HepG2 (cell line): ENCODE measurements around the gene WDFY1. TPM values are rescaled to one million over a fixed set of nuclear protein-coding genes. Genes with fewer than 3 reads are reported as not detected.

ENCODE experiments used
- ADNP ChIP-seq: sonication (generic); formaldehyde crosslinking; IDR thresholded peaks from 2 replicates; pipeline ENCODE4 v1.4.0; 2020; ENCODE audit warnings: missing genetic modification reagents
- ARID2 ChIP-seq: sonication (generic); formaldehyde crosslinking; IDR thresholded peaks from 2 replicates; pipeline ENCODE4 v1.8.1; 2022; ENCODE audit warnings: mild to moderate bottlenecking, missing genetic modification reagents, borderline replicate concordance
- BRD4 ChIP-seq: sonication (generic); formaldehyde crosslinking; IDR thresholded peaks from 2 replicates; pipeline ENCODE4 v1.4.0; 2020; ENCODE audit warnings: missing genetic modification reagents
- EED ChIP-seq: sonication (generic); formaldehyde crosslinking; IDR thresholded peaks from 2 replicates; pipeline ENCODE4 v1.5.0; 2020; ENCODE audit warnings: mild to moderate bottlenecking, missing genetic modification reagents
- GABPB1 ChIP-seq: IDR thresholded peaks from 2 replicates; pipeline ENCODE4 v1.6.1; 2016; ENCODE audit warnings: mild to moderate bottlenecking, missing genetic modification reagents, moderate library complexity, missing compliant biosample characterization
- GPN1 ChIP-seq: sonication (generic); formaldehyde crosslinking; IDR thresholded peaks from 2 replicates; pipeline ENCODE4 v1.5.1; 2020; ENCODE audit warnings: missing genetic modification reagents, borderline replicate concordance
- MTF2 ChIP-seq: sonication (generic); formaldehyde crosslinking; IDR thresholded peaks from 2 replicates; pipeline ENCODE4 v1.5.0; 2020; ENCODE audit warnings: missing genetic modification reagents, borderline replicate concordance
- NFATC3 ChIP-seq: sonication (generic); formaldehyde crosslinking; IDR thresholded peaks from 2 replicates; pipeline ENCODE4 v1.5.1; 2020; ENCODE audit warnings: mild to moderate bottlenecking, missing genetic modification reagents
- POLR2AphosphoS5 ChIP-seq: IDR thresholded peaks from 2 replicates; pipeline ENCODE4 v1.6.1; 2012; ENCODE audit warnings: low read depth, low read length
- RBM22 ChIP-seq: fragments of 200-400 bp; formaldehyde crosslinking; optimal IDR thresholded peaks from 2 replicates; pipeline ENCODE3; 2017; ENCODE audit warnings: mild to moderate bottlenecking, low read length, moderate library complexity
- SAFB2 ChIP-seq: sonication (generic); formaldehyde crosslinking; IDR thresholded peaks from 2 replicates; pipeline ENCODE4 v1.5.1; 2020; ENCODE audit warnings: missing genetic modification reagents, low read depth, mild to moderate bottlenecking, borderline replicate concordance
- SRF ChIP-seq: IDR thresholded peaks from 2 replicates; pipeline ENCODE4 v1.6.1; 2011; ENCODE audit warnings: mild to moderate bottlenecking, low read depth, low read length, moderate library complexity
- SRSF4 ChIP-seq: fragments of 200-400 bp; formaldehyde crosslinking; IDR thresholded peaks from one replicate; pipeline ENCODE4 v1.6.1; 2018; ENCODE audit warnings: mild to moderate bottlenecking, low read depth, low read length, moderate library complexity; ENCODE audit not compliant: poor library complexity, severe bottlenecking
- U2AF1 ChIP-seq: fragments of 200-400 bp; formaldehyde crosslinking; optimal IDR thresholded peaks from 2 replicates; pipeline ENCODE3; 2017; ENCODE audit warnings: mild to moderate bottlenecking, low read depth, low read length
- ZMYM4 ChIP-seq: sonication (generic); formaldehyde crosslinking; IDR thresholded peaks from 2 replicates; pipeline ENCODE4 v1.8.1; 2023; ENCODE audit warnings: mild to moderate bottlenecking, missing genetic modification reagents
- ZNF224 ChIP-seq: sonication (generic); formaldehyde crosslinking; IDR thresholded peaks from 2 replicates; pipeline ENCODE4 v1.5.0; 2020; ENCODE audit warnings: mild to moderate bottlenecking, missing genetic modification reagents
- ZNF296 ChIP-seq: sonication (generic); formaldehyde crosslinking; conservative IDR thresholded peaks from 2 replicates; pipeline ENCODE4 v1.5.0; 2020; ENCODE audit warnings: mild to moderate bottlenecking, missing genetic modification reagents
- ZNF317 ChIP-seq: sonication (generic); formaldehyde crosslinking; IDR thresholded peaks from 2 replicates; pipeline ENCODE4 v1.5.0; 2020; ENCODE audit warnings: mild to moderate bottlenecking, missing genetic modification reagents
- ZNF510 ChIP-seq: sonication (generic); formaldehyde crosslinking; IDR thresholded peaks from 2 replicates; pipeline ENCODE4 v1.4.0; 2020; ENCODE audit warnings: low read depth, mild to moderate bottlenecking, missing genetic modification reagents
- ZNF776 ChIP-seq: sonication (generic); formaldehyde crosslinking; IDR thresholded peaks from 2 replicates; pipeline ENCODE4 v1.4.0; 2020; ENCODE audit warnings: mild to moderate bottlenecking, missing genetic modification reagents
- polyA plus RNA-seq, 8 experiments: library from polyadenylated mRNA; depleted of rRNA in 3 of 8; stranded (reverse) in 7 of 8; unstranded in 1 of 8; fragments of >200 nt; fragmentation: Illumina TruSeq in 4 of 8; extraction: Trizol in 4 of 8; gene quantifications; 2 replicates each; pipeline versions ENCODE4 v1.2.1 to v1.2.3, GENCODE V29; 2011 to 2016; ENCODE audit warnings: low read depth in 4 of 8, missing spikeins in 1 of 8, mixed read lengths in 1 of 8; ENCODE audit not compliant: insufficient read depth in 1 of 8
- total RNA-seq, 5 experiments: library from RNA; depleted of rRNA; stranded (reverse); fragments of >200 nt; fragmentation: Illumina TruSeq; extraction: Trizol; gene quantifications; 2 replicates each; pipeline ENCODE4 v1.2.3, GENCODE V29; 2016; ENCODE audit warnings: low read depth in 1 of 5
- TF ChIP-seq, protein P1 (sequence below): sonication (generic); formaldehyde crosslinking; IDR thresholded peaks from 2 replicates; pipeline ENCODE4 v1.4.0; 2020; ENCODE audit warnings: mild to moderate bottlenecking, missing genetic modification reagents, borderline replicate concordance
- TF ChIP-seq, protein P2 (sequence below): fragments of 450-650 bp; IDR thresholded peaks from 2 replicates; pipeline ENCODE4 v1.6.1; 2017; ENCODE audit warnings: mild to moderate bottlenecking
- TF ChIP-seq, protein P3 (sequence below): sonication (generic); formaldehyde crosslinking; IDR thresholded peaks from 2 replicates; pipeline ENCODE4 v1.5.1; 2020; ENCODE audit warnings: missing genetic modification reagents, mild to moderate bottlenecking, borderline replicate concordance

Gene WDFY1
- total and polyA plus RNA-seq, 2 of the 13 experiments (the other 11 are each of a cell fraction or from before 2014, with no cell fraction given) = 77.0 to 78.4 TPM

DNA sequence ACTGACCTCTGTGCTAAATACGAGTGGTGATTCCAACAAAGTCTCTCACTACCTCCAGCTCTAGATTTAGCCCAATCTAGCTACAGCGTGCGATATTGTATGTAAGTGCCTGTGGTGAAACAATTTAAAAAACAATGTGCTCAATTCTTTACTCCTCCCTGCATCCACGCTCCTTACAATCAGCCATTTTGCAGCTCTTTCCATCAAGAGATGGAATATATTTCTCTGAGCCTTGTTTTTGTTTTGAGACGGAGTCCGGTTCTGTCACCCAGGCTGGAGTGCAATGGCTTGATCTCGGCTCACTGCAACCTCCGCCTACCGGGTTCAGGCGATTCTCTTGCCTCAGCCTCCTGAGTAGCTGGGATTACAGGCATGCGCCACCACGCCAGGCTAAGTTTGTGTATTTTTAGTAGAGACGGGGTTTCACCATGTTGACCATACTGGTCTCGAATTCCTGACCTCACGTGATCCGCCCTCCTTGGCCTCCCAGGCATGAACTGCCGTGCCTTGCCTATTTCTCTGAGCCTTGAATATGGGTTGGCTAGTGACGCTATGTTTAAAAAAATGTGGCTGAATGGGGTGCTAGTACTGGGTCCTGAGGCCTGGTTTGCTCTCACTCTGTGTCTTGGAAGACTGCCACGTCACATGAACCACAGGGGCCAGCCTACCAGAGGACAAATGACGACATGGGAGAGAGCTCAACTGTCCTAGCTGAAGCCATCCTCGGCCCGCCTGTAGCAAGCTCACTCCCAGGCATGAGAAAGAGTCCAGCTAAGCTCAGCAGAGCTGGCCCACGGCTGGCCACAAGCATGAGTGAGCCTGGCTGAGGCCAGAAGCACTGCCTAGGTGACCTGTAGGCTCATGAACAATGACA lies 14.8 kb downstream of the WDFY1 start (continued):
- TF ChIP-seq, protein P1, sequence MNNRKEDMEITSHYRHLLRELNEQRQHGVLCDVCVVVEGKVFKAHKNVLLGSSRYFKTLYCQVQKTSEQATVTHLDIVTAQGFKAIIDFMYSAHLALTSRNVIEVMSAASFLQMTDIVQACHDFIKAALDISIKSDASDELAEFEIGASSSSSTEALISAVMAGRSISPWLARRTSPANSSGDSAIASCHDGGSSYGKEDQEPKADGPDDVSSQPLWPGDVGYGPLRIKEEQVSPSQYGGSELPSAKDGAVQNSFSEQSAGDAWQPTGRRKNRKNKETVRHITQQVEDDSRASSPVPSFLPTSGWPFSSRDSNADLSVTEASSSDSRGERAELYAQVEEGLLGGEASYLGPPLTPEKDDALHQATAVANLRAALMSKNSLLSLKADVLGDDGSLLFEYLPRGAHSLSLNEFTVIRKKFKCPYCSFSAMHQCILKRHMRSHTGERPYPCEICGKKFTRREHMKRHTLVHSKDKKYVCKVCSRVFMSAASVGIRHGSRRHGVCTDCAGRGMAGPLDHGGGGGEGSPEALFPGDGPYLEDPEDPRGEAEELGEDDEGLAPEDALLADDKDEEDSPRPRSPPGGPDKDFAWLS (CRISPR knock-in tag) = peak; percentile 95; the same call in 1 of the 2 replicates
- TF ChIP-seq, protein P2, sequence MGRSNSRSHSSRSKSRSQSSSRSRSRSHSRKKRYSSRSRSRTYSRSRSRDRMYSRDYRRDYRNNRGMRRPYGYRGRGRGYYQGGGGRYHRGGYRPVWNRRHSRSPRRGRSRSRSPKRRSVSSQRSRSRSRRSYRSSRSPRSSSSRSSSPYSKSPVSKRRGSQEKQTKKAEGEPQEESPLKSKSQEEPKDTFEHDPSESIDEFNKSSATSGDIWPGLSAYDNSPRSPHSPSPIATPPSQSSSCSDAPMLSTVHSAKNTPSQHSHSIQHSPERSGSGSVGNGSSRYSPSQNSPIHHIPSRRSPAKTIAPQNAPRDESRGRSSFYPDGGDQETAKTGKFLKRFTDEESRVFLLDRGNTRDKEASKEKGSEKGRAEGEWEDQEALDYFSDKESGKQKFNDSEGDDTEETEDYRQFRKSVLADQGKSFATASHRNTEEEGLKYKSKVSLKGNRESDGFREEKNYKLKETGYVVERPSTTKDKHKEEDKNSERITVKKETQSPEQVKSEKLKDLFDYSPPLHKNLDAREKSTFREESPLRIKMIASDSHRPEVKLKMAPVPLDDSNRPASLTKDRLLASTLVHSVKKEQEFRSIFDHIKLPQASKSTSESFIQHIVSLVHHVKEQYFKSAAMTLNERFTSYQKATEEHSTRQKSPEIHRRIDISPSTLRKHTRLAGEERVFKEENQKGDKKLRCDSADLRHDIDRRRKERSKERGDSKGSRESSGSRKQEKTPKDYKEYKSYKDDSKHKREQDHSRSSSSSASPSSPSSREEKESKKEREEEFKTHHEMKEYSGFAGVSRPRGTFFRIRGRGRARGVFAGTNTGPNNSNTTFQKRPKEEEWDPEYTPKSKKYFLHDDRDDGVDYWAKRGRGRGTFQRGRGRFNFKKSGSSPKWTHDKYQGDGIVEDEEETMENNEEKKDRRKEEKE = no peak
- TF ChIP-seq GPN1 (CRISPR knock-in tag) = no peak
- TF ChIP-seq SAFB2 = peak; percentile 94; the same call in 1 of the 2 replicates
- TF ChIP-seq ZNF317 (CRISPR knock-in tag) = peak; percentile 73; the same call in 1 of the 2 replicates
- TF ChIP-seq ZNF510 (CRISPR knock-in tag) = peak; percentile 85; the same call in 1 of the 2 replicates
- TF ChIP-seq ARID2 (CRISPR knock-in tag) = no peak
- 0 out of 2 replicates have a peak, but pooled peaks have one; percentile 68 for TF ChIP-seq MTF2
- TF ChIP-seq BRD4 = peak; percentile 44
- no peak for TF ChIP-seq SRSF4
- no peak for TF ChIP-seq SRF
- TF ChIP-seq, protein P3, sequence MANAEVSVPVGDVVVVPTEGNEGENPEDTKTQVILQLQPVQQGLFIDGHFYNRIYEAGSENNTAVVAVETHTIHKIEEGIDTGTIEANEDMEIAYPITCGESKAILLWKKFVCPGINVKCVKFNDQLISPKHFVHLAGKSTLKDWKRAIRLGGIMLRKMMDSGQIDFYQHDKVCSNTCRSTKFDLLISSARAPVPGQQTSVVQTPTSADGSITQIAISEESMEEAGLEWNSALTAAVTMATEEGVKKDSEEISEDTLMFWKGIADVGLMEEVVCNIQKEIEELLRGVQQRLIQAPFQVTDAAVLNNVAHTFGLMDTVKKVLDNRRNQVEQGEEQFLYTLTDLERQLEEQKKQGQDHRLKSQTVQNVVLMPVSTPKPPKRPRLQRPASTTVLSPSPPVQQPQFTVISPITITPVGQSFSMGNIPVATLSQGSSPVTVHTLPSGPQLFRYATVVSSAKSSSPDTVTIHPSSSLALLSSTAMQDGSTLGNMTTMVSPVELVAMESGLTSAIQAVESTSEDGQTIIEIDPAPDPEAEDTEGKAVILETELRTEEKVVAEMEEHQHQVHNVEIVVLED (CRISPR knock-in tag) = peak; percentile 38; the same call in 1 of the 2 replicates
- peak; percentile 77 for TF ChIP-seq POLR2AphosphoS5
- no peak for TF ChIP-seq EED (CRISPR knock-in tag)
- no peak for TF ChIP-seq U2AF1
- peak; percentile 65; the same call in 1 of the 2 replicates for TF ChIP-seq ZNF296 (CRISPR knock-in tag)
- peak; percentile 69 for TF ChIP-seq GABPB1 (CRISPR knock-in tag)
- no peak for TF ChIP-seq RBM22
- peak; percentile 7; the same call in 1 of the 2 replicates for TF ChIP-seq ADNP (CRISPR knock-in tag)
- peak; percentile 81; the same call in 1 of the 2 replicates for TF ChIP-seq ZNF224 (CRISPR knock-in tag)
- peak; percentile 98 for TF ChIP-seq ZMYM4 (CRISPR knock-in tag)
- TF ChIP-seq ZNF776 = no peak
- no peak for TF ChIP-seq NFATC3 (CRISPR knock-in tag)
